C4-2B (cell line): ENCODE results near the gene ABHD16B.

Experiments used
- ZFX ChIP-seq: fragments of 450-650 bp; IDR thresholded peaks from 2 replicates; pipeline ENCODE4 v1.6.1; 2017
- TF ChIP-seq, protein P1 (sequence below): fragments of 450-650 bp; conservative IDR thresholded peaks from 2 replicates; pipeline ENCODE4 v1.5.1; 2017; ENCODE audit warnings: mild to moderate bottlenecking

GRCh38 chr20:63831993-63832686 lies 29.2 kb upstream of the ABHD16B start:
- TF ChIP-seq, protein P1, sequence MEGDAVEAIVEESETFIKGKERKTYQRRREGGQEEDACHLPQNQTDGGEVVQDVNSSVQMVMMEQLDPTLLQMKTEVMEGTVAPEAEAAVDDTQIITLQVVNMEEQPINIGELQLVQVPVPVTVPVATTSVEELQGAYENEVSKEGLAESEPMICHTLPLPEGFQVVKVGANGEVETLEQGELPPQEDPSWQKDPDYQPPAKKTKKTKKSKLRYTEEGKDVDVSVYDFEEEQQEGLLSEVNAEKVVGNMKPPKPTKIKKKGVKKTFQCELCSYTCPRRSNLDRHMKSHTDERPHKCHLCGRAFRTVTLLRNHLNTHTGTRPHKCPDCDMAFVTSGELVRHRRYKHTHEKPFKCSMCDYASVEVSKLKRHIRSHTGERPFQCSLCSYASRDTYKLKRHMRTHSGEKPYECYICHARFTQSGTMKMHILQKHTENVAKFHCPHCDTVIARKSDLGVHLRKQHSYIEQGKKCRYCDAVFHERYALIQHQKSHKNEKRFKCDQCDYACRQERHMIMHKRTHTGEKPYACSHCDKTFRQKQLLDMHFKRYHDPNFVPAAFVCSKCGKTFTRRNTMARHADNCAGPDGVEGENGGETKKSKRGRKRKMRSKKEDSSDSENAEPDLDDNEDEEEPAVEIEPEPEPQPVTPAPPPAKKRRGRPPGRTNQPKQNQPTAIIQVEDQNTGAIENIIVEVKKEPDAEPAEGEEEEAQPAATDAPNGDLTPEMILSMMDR: no peak
- no peak for TF ChIP-seq ZFX
